Activated naive CD8-positive, alpha-beta T cell treated with anti-CD3 and anti-CD28 coated beads, Interleukin-2, amount 10 ng/mL, durations not matched to agents 7 days and 5 days (primary cell): ENCODE results near the gene UNC5A. TPM values are rescaled to one million over a fixed set of nuclear protein-coding genes. Genes with fewer than 3 reads are reported as not detected.

Experiments
- ATAC-seq: fragments of 150-1000 bp; cut with Tn5 transposase; one replicate; pipeline ENCODE4 v1.10.0; 2021; ENCODE audit warnings: low read depth, moderate library complexity
- POLR2A ChIA-PET: fragments of 350-600 bp; sonication (Branson Sonifier 250); formaldehyde crosslinking; loops from one replicate; lab custom pipeline; 2021; ENCODE audit warnings: antibody characterized with exemption; lab: Charles Lee
- DNase-seq: peaks from one replicate; pipeline ENCODE4 v3.0.0; 2021
- H3K27ac Mint-ChIP-seq: one replicate; pipeline ENCODE4 v1.8.0; 2022; ENCODE audit warnings: mild to moderate bottlenecking, mixed read lengths
- H3K27me3 Mint-ChIP-seq: one replicate; pipeline ENCODE4 v1.8.0; 2022; ENCODE audit warnings: mild to moderate bottlenecking, moderate library complexity, mixed read lengths
- H3K36me3 Mint-ChIP-seq: one replicate; pipeline ENCODE4 v1.8.0; 2021; ENCODE audit warnings: mild to moderate bottlenecking, mixed read lengths
- H3K4me1 Mint-ChIP-seq: one replicate; pipeline ENCODE4 v1.8.0; 2021; ENCODE audit warnings: mixed read lengths
- H3K4me3 Mint-ChIP-seq: one replicate; pipeline ENCODE4 v1.8.0; 2022; ENCODE audit warnings: mild to moderate bottlenecking, moderate library complexity, mixed read lengths
- H3K9me3 Mint-ChIP-seq: one replicate; pipeline ENCODE4 v1.8.0; 2021; ENCODE audit warnings: mixed read lengths
- total RNA-seq, 2 experiments: library from RNA; stranded (reverse); gene quantifications; one replicate each; pipeline ENCODE4 v1.2.3, GENCODE V29; 2021

The UNC5A gene
- total RNA-seq, 2 experiments from 2014 or later: not detected

- ATAC-seq (no peak), DNase-seq (no peak)
- no peaks in the 10 kb centered on the region for H3K9me3 Mint-ChIP-seq
- no peak overlapping the region for H3K4me3 Mint-ChIP-seq
- H3K36me3 Mint-ChIP-seq: no peaks in the 10 kb centered on the region
- no peak overlapping the region for H3K27ac Mint-ChIP-seq
- peaks cover 2% of the 10 kb centered on the region for H3K4me1 Mint-ChIP-seq
- peaks cover 19% of the 10 kb centered on the region for H3K27me3 Mint-ChIP-seq
- POLR2A ChIA-PET: no interaction called here
Measured at GRCh38 chr5:176844281-176844680, 33.9 kb downstream of the UNC5A start.

GRCh38 chr5:176844706-176845391 lies 34.5 kb downstream of the UNC5A start:
- Mint-ChIP-seq H3K4me1 (peaks cover 2% of the 10 kb centered on the region), H3K4me3 (no peak overlapping the region), H3K27me3 (peaks cover 19% of the 10 kb centered on the region), H3K9me3 (no peaks in the 10 kb centered on the region), H3K36me3 (no peaks in the 10 kb centered on the region), H3K27ac (no peak overlapping the region)
- POLR2A ChIA-PET: no interaction called here
- DNase-seq (no peak), ATAC-seq (no peak)

- POLR2A ChIA-PET: no interaction called here
- Mint-ChIP-seq H3K27me3 (peaks cover 16% of the 10 kb centered on the region), H3K4me3 (no peak overlapping the region), H3K27ac (no peak overlapping the region), H3K36me3 (no peaks in the 10 kb centered on the region), H3K9me3 (no peaks in the 10 kb centered on the region), H3K4me1 (peaks cover 2% of the 10 kb centered on the region)
- DNase-seq (no peak), ATAC-seq (no peak)
Measured at GRCh38 chr5:176845392-176845713, 35.0 kb downstream of the UNC5A start.

- H3K4me1 Mint-ChIP-seq: peaks cover 2% of the 10 kb centered on the region
- no peaks in the 10 kb centered on the region for H3K9me3 Mint-ChIP-seq
- POLR2A ChIA-PET: no interaction called here
- no peak overlapping the region for H3K27ac Mint-ChIP-seq
- no peaks in the 10 kb centered on the region for H3K36me3 Mint-ChIP-seq
- H3K4me3 Mint-ChIP-seq: no peak overlapping the region
- DNase-seq: no peak
- peaks cover 12% of the 10 kb centered on the region for H3K27me3 Mint-ChIP-seq
- ATAC-seq: no peak
Measured at GRCh38 chr5:176846335-176847140, 36.2 kb downstream of the UNC5A start.

GRCh38 chr5:176847148-176847547 lies 36.8 kb downstream of the UNC5A start:
- H3K36me3 Mint-ChIP-seq: no peaks in the 10 kb centered on the region
- DNase-seq: no peak

DNA sequence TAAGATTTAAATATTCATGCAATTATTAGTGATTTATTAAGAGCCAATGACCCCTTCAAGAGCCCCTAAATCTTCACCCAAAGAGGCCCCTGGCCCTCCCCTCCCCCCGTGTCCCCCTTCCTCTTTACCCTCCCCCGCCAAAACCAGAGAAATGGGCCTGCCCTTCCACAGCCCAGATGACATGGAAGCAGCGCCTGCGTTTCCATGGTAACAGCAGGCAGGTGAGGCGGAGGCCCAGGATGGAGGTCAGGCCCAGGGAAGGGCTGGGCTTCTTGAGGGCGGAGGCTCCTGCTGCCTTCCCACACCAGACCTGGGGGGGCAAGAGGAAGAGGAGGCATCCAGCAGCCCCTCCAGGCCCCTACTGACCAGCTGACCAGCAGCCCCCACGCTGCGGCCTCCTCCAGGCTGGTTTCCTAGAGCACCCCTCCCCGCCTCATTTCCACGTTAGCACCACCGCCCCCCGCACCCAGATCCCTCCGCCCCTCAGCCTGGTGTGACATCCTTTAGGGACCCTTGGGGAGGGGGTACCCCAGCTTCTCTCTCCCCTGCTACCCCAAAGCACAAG lies 37.4 kb downstream of the UNC5A start:
- H3K9me3 Mint-ChIP-seq: no peaks in the 10 kb centered on the region
- peaks cover 12% of the 10 kb centered on the region for H3K27me3 Mint-ChIP-seq
- H3K36me3 Mint-ChIP-seq: no peaks in the 10 kb centered on the region
- POLR2A ChIA-PET: no interaction called here
- H3K27ac Mint-ChIP-seq: no peak overlapping the region
- no peak overlapping the region for H3K4me3 Mint-ChIP-seq
- peaks cover 2% of the 10 kb centered on the region for H3K4me1 Mint-ChIP-seq
- ATAC-seq (no peak), DNase-seq (no peak)

More at GRCh38 chr5:176847148-176847547, 36.8 kb downstream of the UNC5A start:
- Mint-ChIP-seq H3K4me1 (peaks cover 2% of the 10 kb centered on the region), H3K27ac (no peak overlapping the region), H3K9me3 (no peaks in the 10 kb centered on the region), H3K27me3 (peaks cover 10% of the 10 kb centered on the region), H3K4me3 (no peak overlapping the region)
- no peak for ATAC-seq
- POLR2A ChIA-PET: no interaction called here

DNA sequence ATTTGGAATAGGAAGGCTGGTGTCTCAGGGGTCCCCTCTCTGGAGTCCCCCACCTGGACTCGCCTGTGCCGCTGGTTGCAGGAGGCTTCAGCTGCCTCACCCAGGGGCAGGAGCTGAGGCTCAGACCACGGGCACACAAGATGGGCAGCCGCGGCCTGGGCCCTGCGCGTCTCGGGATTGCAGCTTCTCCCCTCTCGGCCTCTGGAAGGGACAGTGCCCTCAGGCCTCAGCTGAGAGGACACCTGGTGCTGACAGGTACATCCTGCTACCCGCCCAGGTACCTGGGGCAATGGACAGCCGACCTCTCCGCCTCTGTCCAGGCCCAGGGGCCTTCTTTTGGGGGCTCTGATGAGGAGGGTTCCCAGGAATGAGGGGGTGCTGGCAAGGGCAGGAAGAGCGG lies 38.3 kb downstream of the UNC5A start:
- ATAC-seq: no peak
- no peaks in the 10 kb centered on the region for H3K9me3 Mint-ChIP-seq
- H3K27me3 Mint-ChIP-seq: peaks cover 13% of the 10 kb centered on the region
- H3K36me3 Mint-ChIP-seq: no peaks in the 10 kb centered on the region
- H3K27ac Mint-ChIP-seq: no peak overlapping the region
- no peak for DNase-seq
- H3K4me3 Mint-ChIP-seq: no peak overlapping the region
- POLR2A ChIA-PET: no interaction called here
- peaks cover 2% of the 10 kb centered on the region for H3K4me1 Mint-ChIP-seq

DNA sequence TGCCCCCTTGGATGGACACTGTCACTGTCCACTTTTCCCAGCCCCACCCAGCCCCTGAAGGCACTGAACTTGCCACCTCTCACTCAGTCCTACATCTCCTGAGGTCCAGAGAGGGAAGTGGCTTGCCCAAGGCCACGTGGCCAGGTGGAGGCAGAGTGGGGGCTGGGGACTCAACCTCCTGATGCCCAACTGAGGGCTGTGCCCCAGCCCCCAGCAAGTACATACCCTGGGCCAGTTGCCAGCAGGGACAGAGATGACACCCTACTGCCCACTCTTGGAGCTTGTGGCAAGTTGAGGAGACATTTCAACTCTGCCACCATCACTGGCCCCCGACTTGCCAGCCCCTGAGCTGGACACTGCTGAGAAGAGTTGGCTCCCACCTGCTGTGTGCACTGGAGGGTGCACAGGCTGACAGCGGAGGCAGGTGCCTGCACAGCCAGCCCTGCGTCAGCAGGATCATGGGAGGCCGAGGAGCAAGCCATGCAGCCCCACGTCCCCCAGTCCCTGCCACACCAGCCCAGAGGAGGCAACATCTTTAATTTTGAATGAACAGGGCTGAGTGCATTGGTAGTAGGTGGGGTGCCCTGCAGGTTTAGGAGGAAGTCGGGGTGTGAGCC lies 39.4 kb downstream of the UNC5A start:
- no peaks in the 10 kb centered on the region for H3K9me3 Mint-ChIP-seq

DNA sequence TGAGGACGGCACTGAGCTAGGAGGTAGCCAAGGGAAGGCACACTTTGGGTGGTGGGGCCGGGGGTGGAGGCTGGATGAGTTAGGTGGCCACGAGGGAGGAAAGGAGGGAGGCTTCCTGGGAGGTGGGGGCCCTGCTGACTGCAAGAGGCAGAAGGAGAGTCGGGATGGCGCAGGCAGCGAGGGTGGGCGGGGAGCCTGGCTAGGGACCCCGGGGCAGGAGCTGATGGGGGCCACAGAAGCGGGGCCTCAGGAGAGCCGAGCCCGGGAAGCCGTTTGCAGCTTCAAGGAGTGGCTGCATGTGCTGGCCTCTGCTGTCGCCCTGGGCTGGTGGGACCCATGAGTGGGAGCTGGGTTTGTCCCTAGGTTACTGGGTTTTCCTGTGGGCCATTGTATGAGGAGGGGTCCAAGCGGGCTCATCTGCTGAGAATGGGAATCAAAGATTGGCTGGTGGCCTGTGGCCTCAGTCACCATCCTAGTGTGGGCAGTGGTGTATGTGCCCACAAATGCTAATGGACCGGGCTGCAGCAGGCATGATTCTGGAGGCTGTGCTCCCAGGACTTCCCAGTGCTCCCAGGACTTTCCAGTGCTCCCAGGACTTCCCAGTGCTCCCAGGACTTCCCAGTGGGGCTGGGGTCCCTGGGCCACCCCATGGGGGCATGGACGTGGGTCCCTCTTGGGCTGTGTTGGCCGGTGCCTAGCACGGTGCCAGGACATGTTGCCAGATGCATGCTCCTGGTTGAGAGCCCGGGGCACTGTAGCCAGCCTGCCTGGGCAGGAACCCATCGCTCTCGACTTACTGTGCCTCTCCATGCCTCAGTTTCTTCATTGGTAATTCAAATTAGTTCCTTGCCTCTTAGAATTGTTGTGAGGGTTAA lies 40.2 kb downstream of the UNC5A start:
- DNase-seq: no peak
- Mint-ChIP-seq H3K27me3 (peaks cover 10% of the 10 kb centered on the region), H3K36me3 (no peaks in the 10 kb centered on the region), H3K27ac (no peak overlapping the region), H3K4me1 (no peaks in the 10 kb centered on the region), H3K4me3 (no peak overlapping the region), H3K9me3 (no peaks in the 10 kb centered on the region)
- POLR2A ChIA-PET: no interaction called here
- ATAC-seq: no peak

More for the DNA sequence above, 39.4 kb downstream of the UNC5A start:
- DNase-seq (no peak), ATAC-seq (no peak)
- peaks cover 2% of the 10 kb centered on the region for H3K4me1 Mint-ChIP-seq
- peaks cover 13% of the 10 kb centered on the region for H3K27me3 Mint-ChIP-seq
- POLR2A ChIA-PET: no interaction called here
- H3K36me3 Mint-ChIP-seq: no peaks in the 10 kb centered on the region
- no peak overlapping the region for H3K4me3 Mint-ChIP-seq
- H3K27ac Mint-ChIP-seq: no peak overlapping the region

- no peak overlapping the region for H3K27ac Mint-ChIP-seq
- H3K4me1 Mint-ChIP-seq: no peaks in the 10 kb centered on the region
- no peaks in the 10 kb centered on the region for H3K9me3 Mint-ChIP-seq
- H3K36me3 Mint-ChIP-seq: no peaks in the 10 kb centered on the region
- peaks cover 3% of the 10 kb centered on the region for H3K27me3 Mint-ChIP-seq
- no peak overlapping the region for H3K4me3 Mint-ChIP-seq
- no peak for DNase-seq
- POLR2A ChIA-PET: no interaction called here
- no peak for ATAC-seq
Measured at GRCh38 chr5:176851380-176851779, 41.0 kb downstream of the UNC5A start.

GRCh38 chr5:176851871-176852658 lies 41.7 kb downstream of the UNC5A start:
- Mint-ChIP-seq H3K4me3 (no peak overlapping the region), H3K27ac (no peak overlapping the region), H3K36me3 (no peaks in the 10 kb centered on the region), H3K4me1 (no peaks in the 10 kb centered on the region), H3K27me3 (peaks cover 3% of the 10 kb centered on the region), H3K9me3 (no peaks in the 10 kb centered on the region)
- POLR2A ChIA-PET: no interaction called here
- DNase-seq: no peak
- no peak for ATAC-seq

GRCh38 chr5:176853151-176853778 lies 42.9 kb downstream of the UNC5A start:
- H3K36me3 Mint-ChIP-seq: no peaks in the 10 kb centered on the region
- DNase-seq (no peak), ATAC-seq (no peak)
- no peak overlapping the region for H3K27ac Mint-ChIP-seq
- no peaks in the 10 kb centered on the region for H3K4me1 Mint-ChIP-seq
- H3K4me3 Mint-ChIP-seq: no peak overlapping the region
- no peaks in the 10 kb centered on the region for H3K9me3 Mint-ChIP-seq
- POLR2A ChIA-PET: no interaction called here
- peaks cover 3% of the 10 kb centered on the region for H3K27me3 Mint-ChIP-seq
